ENCODE results near the gene GRIK4. TPM values are rescaled to one million over a fixed set of nuclear protein-coding genes. Genes with fewer than 3 reads are reported as not detected.

GRIK4 gene
- total RNA-seq, 3 donors from 2014 or later (not counting 1 experiment from before 2014, with no cell fraction given), result 2.2 to 32.3 (median 21.9) TPM

- TF ChIP-seq CTCF (IDR thresholded peaks at IDR 0.05), result no peak
- Histone ChIP-seq H3K27me3 (ENCODE audit: control insufficient read depth, insufficient read depth, low read length) (no peaks in the 10 kb centered on the region), H3K9me3 (ENCODE audit: control insufficient read depth, insufficient read depth, low read length) (no peaks in the 10 kb centered on the region), H3K4me3 (ENCODE audit: low read length) (no peak overlapping the region), H3K4me1 (ENCODE audit: control insufficient read depth, insufficient read depth, low read length) (peaks cover 22% of the 10 kb centered on the region), H3K27ac (ENCODE audit: low read length) (no peak overlapping the region), H3K36me3 (ENCODE audit: control insufficient read depth, insufficient read depth, low read length) (no peaks in the 10 kb centered on the region)
- Mint-ChIP-seq H3K36me3 (no peaks in the 10 kb centered on the region), H3K27ac (no peak overlapping the region), H3K27me3 (ENCODE audit: low read depth in 2 of 2) (no peaks in the 10 kb centered on the region), H3K9me3 (no peaks in the 10 kb centered on the region), H3K4me1 (peaks cover 34 to 82% of the 10 kb centered on the region in 2 donors), H3K4me3 (no peak overlapping the region)
- no peak for DNase-seq
- intact Hi-C loops (cut with micrococcal nuclease), result no loop called here
- WGBS (ENCODE audit: insufficient coverage), result 77% methylated on average over 6 of the region's 6 CpGs
- ATAC-seq, result no peak
Observed at GRCh38 chr11:120548682-120549209, 37.2 kb downstream of the GRIK4 start.

DNA sequence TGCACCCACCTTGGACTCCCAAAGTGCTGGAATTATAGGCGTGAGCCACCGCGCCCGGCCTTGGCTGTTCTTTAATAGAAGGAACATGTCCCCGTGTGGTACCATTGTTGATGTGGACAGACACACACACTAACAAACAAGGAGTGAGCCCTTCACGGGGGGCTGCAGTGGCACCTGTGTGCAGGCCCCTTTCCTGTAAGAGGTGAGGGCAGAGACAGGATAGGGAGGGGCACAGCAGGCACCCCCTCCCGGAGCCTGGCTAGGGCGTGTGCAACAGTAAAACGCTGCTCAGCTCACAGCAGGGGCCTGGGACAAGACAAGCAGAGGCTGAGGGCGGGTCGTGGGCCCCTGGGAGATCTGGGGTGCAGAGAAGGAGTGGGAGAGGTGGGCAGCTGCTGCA lies 37.8 kb downstream of the GRIK4 start:
- Histone ChIP-seq H3K4me3 (ENCODE audit: low read length) (no peak overlapping the region), H3K27ac (ENCODE audit: low read length) (no peak overlapping the region), H3K36me3 (ENCODE audit: control insufficient read depth, insufficient read depth, low read length) (no peaks in the 10 kb centered on the region), H3K4me1 (ENCODE audit: control insufficient read depth, insufficient read depth, low read length) (peaks cover 22% of the 10 kb centered on the region), H3K9me3 (ENCODE audit: control insufficient read depth, insufficient read depth, low read length) (no peaks in the 10 kb centered on the region), H3K27me3 (ENCODE audit: control insufficient read depth, insufficient read depth, low read length) (no peaks in the 10 kb centered on the region)
- H3K4me3 Mint-ChIP-seq, result no peak overlapping the region
- peaks cover 34 to 78% of the 10 kb centered on the region in 2 donors for H3K4me1 Mint-ChIP-seq
- ATAC-seq (no peak), DNase-seq (no peak)
- no peaks in the 10 kb centered on the region for H3K9me3 Mint-ChIP-seq
- WGBS (ENCODE audit: insufficient coverage), result 81% methylated on average over 11 of the region's 11 CpGs
- no peaks in the 10 kb centered on the region for H3K27me3 Mint-ChIP-seq (ENCODE audit: low read depth in 2 of 2)
- H3K36me3 Mint-ChIP-seq, result no peaks in the 10 kb centered on the region
- intact Hi-C loops (cut with micrococcal nuclease), result no loop called here
- no peak for TF ChIP-seq CTCF (IDR thresholded peaks at IDR 0.05)
- H3K27ac Mint-ChIP-seq, result peak overlapping the region in 1 of 2 donors; percentile 4

- Mint-ChIP-seq H3K27ac (peak overlapping the region in 1 of 2 donors; percentile 4), H3K4me3 (no peak overlapping the region), H3K27me3 (ENCODE audit: low read depth in 2 of 2) (no peaks in the 10 kb centered on the region), H3K36me3 (no peaks in the 10 kb centered on the region), H3K4me1 (peaks cover 34 to 80% of the 10 kb centered on the region in 2 donors), H3K9me3 (no peaks in the 10 kb centered on the region)
- Histone ChIP-seq H3K9me3 (ENCODE audit: control insufficient read depth, insufficient read depth, low read length) (no peaks in the 10 kb centered on the region), H3K27ac (ENCODE audit: low read length) (no peak overlapping the region), H3K4me1 (ENCODE audit: control insufficient read depth, insufficient read depth, low read length) (peaks cover 18% of the 10 kb centered on the region), H3K27me3 (ENCODE audit: control insufficient read depth, insufficient read depth, low read length) (no peaks in the 10 kb centered on the region), H3K4me3 (ENCODE audit: low read length) (no peak overlapping the region), H3K36me3 (ENCODE audit: control insufficient read depth, insufficient read depth, low read length) (no peaks in the 10 kb centered on the region)
- TF ChIP-seq CTCF (IDR thresholded peaks at IDR 0.05), result no peak
- ATAC-seq (no peak), DNase-seq (no peak)
- intact Hi-C loops (cut with micrococcal nuclease), result no loop called here
- WGBS (ENCODE audit: insufficient coverage), result 86% methylated on average over 5 of the region's 5 CpGs
Observed at GRCh38 chr11:120550007-120550406, 38.5 kb downstream of the GRIK4 start.

DNA sequence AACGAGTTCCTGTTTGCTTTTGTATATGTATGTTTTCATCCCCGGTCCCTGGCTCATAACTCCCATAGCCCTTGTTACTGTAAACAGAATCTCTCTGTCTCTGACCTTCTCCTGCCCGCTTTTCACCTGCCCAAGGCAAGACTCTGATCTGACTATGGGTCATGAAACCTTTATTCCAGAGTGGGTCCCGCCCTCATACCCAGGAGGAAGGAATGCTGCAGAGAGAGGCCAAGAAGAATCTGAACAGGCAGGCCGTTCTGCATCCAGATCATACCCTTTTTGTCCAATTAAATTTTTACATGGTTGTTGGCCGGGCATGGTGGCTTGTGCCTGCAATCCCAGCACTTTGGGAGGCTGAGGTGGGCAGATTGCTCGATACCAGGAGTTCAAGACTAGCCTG lies 39.6 kb downstream of the GRIK4 start:
- no peaks in the 10 kb centered on the region for H3K36me3 ChIP-seq (ENCODE audit: control insufficient read depth, insufficient read depth, low read length)
- H3K9me3 Mint-ChIP-seq, result no peaks in the 10 kb centered on the region
- intact Hi-C loops (cut with micrococcal nuclease), result no loop called here
- H3K27me3 ChIP-seq (ENCODE audit: control insufficient read depth, insufficient read depth, low read length), result no peaks in the 10 kb centered on the region
- H3K27ac Mint-ChIP-seq, result peak overlapping the region in 1 of 2 donors; percentile 34
- no peak overlapping the region for H3K4me3 ChIP-seq (ENCODE audit: low read length)
- ATAC-seq (no peak), DNase-seq (no peak)
- 80% methylated on average over 7 of the region's 7 CpGs for WGBS (ENCODE audit: insufficient coverage)
- H3K4me1 Mint-ChIP-seq, result peaks cover 22 to 80% of the 10 kb centered on the region in 2 donors
- no peak for TF ChIP-seq CTCF (IDR thresholded peaks at IDR 0.05)
- H3K4me3 Mint-ChIP-seq, result no peak overlapping the region
- no peak overlapping the region for H3K27ac ChIP-seq (ENCODE audit: low read length)
- peaks cover 11% of the 10 kb centered on the region for H3K4me1 ChIP-seq (ENCODE audit: control insufficient read depth, insufficient read depth, low read length)
- H3K27me3 Mint-ChIP-seq (ENCODE audit: low read depth in 2 of 2), result no peaks in the 10 kb centered on the region
- H3K9me3 ChIP-seq (ENCODE audit: control insufficient read depth, insufficient read depth, low read length), result no peaks in the 10 kb centered on the region
- H3K36me3 Mint-ChIP-seq, result no peaks in the 10 kb centered on the region

All from natural killer cell (primary cell).